ENCODE data around the gene QSOX2.

DNA sequence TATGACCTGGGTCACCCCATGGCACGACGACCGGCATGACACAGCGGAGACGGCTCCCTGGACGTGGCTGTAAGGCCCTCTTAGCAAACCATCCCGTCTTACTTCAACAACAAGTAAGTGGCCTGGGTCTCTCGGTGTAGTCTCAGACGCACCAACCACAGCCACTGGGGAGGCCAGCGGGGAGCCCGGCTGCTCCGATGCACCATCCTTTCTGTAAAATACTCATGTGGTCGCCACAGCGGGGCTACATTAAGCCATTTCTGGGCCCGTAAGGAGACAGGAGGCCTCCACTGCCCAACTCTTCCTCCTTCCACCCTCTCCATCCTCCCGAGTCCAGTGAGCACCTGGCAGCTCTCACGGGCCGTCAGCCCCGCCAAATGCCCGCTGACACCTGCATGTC, 4.7 kb downstream of the QSOX2 start:
- TF ChIP-seq, protein P1, sequence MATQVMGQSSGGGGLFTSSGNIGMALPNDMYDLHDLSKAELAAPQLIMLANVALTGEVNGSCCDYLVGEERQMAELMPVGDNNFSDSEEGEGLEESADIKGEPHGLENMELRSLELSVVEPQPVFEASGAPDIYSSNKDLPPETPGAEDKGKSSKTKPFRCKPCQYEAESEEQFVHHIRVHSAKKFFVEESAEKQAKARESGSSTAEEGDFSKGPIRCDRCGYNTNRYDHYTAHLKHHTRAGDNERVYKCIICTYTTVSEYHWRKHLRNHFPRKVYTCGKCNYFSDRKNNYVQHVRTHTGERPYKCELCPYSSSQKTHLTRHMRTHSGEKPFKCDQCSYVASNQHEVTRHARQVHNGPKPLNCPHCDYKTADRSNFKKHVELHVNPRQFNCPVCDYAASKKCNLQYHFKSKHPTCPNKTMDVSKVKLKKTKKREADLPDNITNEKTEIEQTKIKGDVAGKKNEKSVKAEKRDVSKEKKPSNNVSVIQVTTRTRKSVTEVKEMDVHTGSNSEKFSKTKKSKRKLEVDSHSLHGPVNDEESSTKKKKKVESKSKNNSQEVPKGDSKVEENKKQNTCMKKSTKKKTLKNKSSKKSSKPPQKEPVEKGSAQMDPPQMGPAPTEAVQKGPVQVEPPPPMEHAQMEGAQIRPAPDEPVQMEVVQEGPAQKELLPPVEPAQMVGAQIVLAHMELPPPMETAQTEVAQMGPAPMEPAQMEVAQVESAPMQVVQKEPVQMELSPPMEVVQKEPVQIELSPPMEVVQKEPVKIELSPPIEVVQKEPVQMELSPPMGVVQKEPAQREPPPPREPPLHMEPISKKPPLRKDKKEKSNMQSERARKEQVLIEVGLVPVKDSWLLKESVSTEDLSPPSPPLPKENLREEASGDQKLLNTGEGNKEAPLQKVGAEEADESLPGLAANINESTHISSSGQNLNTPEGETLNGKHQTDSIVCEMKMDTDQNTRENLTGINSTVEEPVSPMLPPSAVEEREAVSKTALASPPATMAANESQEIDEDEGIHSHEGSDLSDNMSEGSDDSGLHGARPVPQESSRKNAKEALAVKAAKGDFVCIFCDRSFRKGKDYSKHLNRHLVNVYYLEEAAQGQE (IDR thresholded peaks at IDR 0.05; ENCODE audit: low read depth), result no peak
- TF ChIP-seq, protein P2, sequence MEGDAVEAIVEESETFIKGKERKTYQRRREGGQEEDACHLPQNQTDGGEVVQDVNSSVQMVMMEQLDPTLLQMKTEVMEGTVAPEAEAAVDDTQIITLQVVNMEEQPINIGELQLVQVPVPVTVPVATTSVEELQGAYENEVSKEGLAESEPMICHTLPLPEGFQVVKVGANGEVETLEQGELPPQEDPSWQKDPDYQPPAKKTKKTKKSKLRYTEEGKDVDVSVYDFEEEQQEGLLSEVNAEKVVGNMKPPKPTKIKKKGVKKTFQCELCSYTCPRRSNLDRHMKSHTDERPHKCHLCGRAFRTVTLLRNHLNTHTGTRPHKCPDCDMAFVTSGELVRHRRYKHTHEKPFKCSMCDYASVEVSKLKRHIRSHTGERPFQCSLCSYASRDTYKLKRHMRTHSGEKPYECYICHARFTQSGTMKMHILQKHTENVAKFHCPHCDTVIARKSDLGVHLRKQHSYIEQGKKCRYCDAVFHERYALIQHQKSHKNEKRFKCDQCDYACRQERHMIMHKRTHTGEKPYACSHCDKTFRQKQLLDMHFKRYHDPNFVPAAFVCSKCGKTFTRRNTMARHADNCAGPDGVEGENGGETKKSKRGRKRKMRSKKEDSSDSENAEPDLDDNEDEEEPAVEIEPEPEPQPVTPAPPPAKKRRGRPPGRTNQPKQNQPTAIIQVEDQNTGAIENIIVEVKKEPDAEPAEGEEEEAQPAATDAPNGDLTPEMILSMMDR (IDR thresholded peaks at IDR 0.05 in 2 of 3, conservative IDR thresholded peaks at IDR 0.05 in 1 of 3; ENCODE audit: borderline replicate concordance in 1 of 3, insufficient read depth in 1 of 3, low read depth in 2 of 3, low read length in 2 of 3), result no peak
- TF ChIP-seq RAD21 (IDR thresholded peaks at IDR 0.05; ENCODE audit: low read depth) (no peak), POLR2AphosphoS5 (IDR thresholded peaks at IDR 0.05; ENCODE audit: low read depth, low read length) (no peak), JUND (IDR thresholded peaks at IDR 0.05) (no peak), FOSL1 (IDR thresholded peaks at IDR 0.05; ENCODE audit: low read depth) (no peak)
- TF ChIP-seq, protein P3, sequence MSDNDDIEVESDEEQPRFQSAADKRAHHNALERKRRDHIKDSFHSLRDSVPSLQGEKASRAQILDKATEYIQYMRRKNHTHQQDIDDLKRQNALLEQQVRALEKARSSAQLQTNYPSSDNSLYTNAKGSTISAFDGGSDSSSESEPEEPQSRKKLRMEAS (IDR thresholded peaks at IDR 0.05), result no peak
